Measurements from ENCODE around the gene MXD1.

- TF ChIP-seq CTCF (IDR thresholded peaks at IDR 0.05), result no peak
- TF ChIP-seq EP300 (IDR thresholded peaks at IDR 0.05), result no peak
Measured at GRCh38 chr2:69965756-69966445, 51.0 kb downstream of the MXD1 start.

All from sigmoid colon (tissue), 4 donors.